ENCODE measurements around the gene TPO. TPM values are rescaled to one million over a fixed set of nuclear protein-coding genes. Genes with fewer than 3 reads are reported as not detected.
"Not testable (repeated sequence)": the region's sequence is repeated elsewhere in the genome, so short reads cannot be mapped to it uniquely, and the experiment has no call there.

The TPO gene
- total RNA-seq, 1 experiment from 2014 or later = not detected

- H3K9me3 ChIP-seq (replicated peaks) = no peaks in the 10 kb centered on the region
- DNase-seq (ENCODE audit: low read depth in 1 of 2, low spot score in 2 of 2) = no peak
- peaks cover 8% of the 10 kb centered on the region; the same call in 1 of the 2 replicates for H3K27me3 ChIP-seq (replicated peaks)
- H3K4me3 ChIP-seq = no peak overlapping the region
- H3K4me1 ChIP-seq (replicated peaks) = 0 out of 2 replicates have a peak, but pooled peaks cover 2% of the 10 kb centered on the region
- H3K27ac ChIP-seq = no peak overlapping the region
- no peaks in the 10 kb centered on the region for H3K36me3 ChIP-seq
Observed at GRCh38 chr2:1393321-1393720, 19.9 kb upstream of the TPO start.

- Histone ChIP-seq H3K27me3 (replicated peaks) (peaks cover 8% of the 10 kb centered on the region; the same call in 1 of the 2 replicates), H3K36me3 (no peaks in the 10 kb centered on the region), H3K4me1 (replicated peaks) (no peaks in the 10 kb centered on the region), H3K9me3 (replicated peaks) (no peaks in the 10 kb centered on the region), H3K4me3 (no peak overlapping the region), H3K27ac (no peak overlapping the region)
- DNase-seq (ENCODE audit: low read depth in 1 of 2, low spot score in 2 of 2) = no peak
Observed at GRCh38 chr2:1394709-1395408, 18.4 kb upstream of the TPO start.

GRCh38 chr2:1397350-1397749 lies 15.9 kb upstream of the TPO start:
- peaks cover 8% of the 10 kb centered on the region; the same call in 1 of the 2 replicates for H3K27me3 ChIP-seq (replicated peaks)
- H3K4me1 ChIP-seq (replicated peaks) = no peaks in the 10 kb centered on the region
- DNase-seq (ENCODE audit: low read depth in 1 of 2, low spot score in 2 of 2) = no peak
- no peaks in the 10 kb centered on the region for H3K9me3 ChIP-seq (replicated peaks)
- no peak overlapping the region for H3K27ac ChIP-seq
- H3K36me3 ChIP-seq = no peaks in the 10 kb centered on the region
- H3K4me3 ChIP-seq = no peak overlapping the region

GRCh38 chr2:1398191-1398590 lies 15.1 kb upstream of the TPO start:
- Histone ChIP-seq H3K4me3 (no peak overlapping the region), H3K36me3 (no peaks in the 10 kb centered on the region), H3K27ac (no peak overlapping the region), H3K9me3 (replicated peaks) (no peaks in the 10 kb centered on the region), H3K27me3 (replicated peaks) (peaks cover 8% of the 10 kb centered on the region; the same call in 1 of the 2 replicates), H3K4me1 (replicated peaks) (no peaks in the 10 kb centered on the region)
- no peak for DNase-seq (ENCODE audit: low read depth in 1 of 2, low spot score in 2 of 2)

- DNase-seq (ENCODE audit: low read depth in 1 of 2, low spot score in 2 of 2) = no peak
- H3K36me3 ChIP-seq = no peaks in the 10 kb centered on the region
Observed at GRCh38 chr2:1400943-1401735, 12.1 kb upstream of the TPO start.

GRCh38 chr2:1402064-1402463 lies 11.2 kb upstream of the TPO start:
- H3K36me3 ChIP-seq = no peaks in the 10 kb centered on the region
- no peak overlapping the region for H3K27ac ChIP-seq
- DNase-seq (ENCODE audit: low read depth in 1 of 2, low spot score in 2 of 2) = no peak
- H3K27me3 ChIP-seq (replicated peaks) = peaks cover 5% of the 10 kb centered on the region
- H3K9me3 ChIP-seq (replicated peaks) = no peaks in the 10 kb centered on the region
- H3K4me3 ChIP-seq = no peak overlapping the region
- H3K4me1 ChIP-seq (replicated peaks) = no peaks in the 10 kb centered on the region

More at GRCh38 chr2:1400943-1401735, 12.1 kb upstream of the TPO start:
- no peaks in the 10 kb centered on the region for H3K9me3 ChIP-seq (replicated peaks)
- no peak overlapping the region for H3K27ac ChIP-seq
- peaks cover 8% of the 10 kb centered on the region for H3K27me3 ChIP-seq (replicated peaks)
- no peak overlapping the region for H3K4me3 ChIP-seq
- no peaks in the 10 kb centered on the region for H3K4me1 ChIP-seq (replicated peaks)

GRCh38 chr2:1403565-1403964 lies 9.7 kb upstream of the TPO start:
- Histone ChIP-seq H3K36me3 (no peaks in the 10 kb centered on the region), H3K9me3 (replicated peaks) (no peaks in the 10 kb centered on the region), H3K4me1 (replicated peaks) (no peaks in the 10 kb centered on the region), H3K4me3 (no peak overlapping the region), H3K27me3 (replicated peaks) (no peaks in the 10 kb centered on the region; the same call in none of the 2 replicates), H3K27ac (no peak overlapping the region)
- DNase-seq (ENCODE audit: low read depth in 1 of 2, low spot score in 2 of 2) = no peak

- H3K4me1 ChIP-seq (replicated peaks) = no peaks in the 10 kb centered on the region
- DNase-seq (ENCODE audit: low read depth in 1 of 2, low spot score in 2 of 2) = no peak
- H3K4me3 ChIP-seq = no peak overlapping the region
- H3K27me3 ChIP-seq (replicated peaks) = no peaks in the 10 kb centered on the region; the same call in none of the 2 replicates
- no peaks in the 10 kb centered on the region for H3K36me3 ChIP-seq
- no peaks in the 10 kb centered on the region for H3K9me3 ChIP-seq (replicated peaks)
- H3K27ac ChIP-seq = no peak overlapping the region
Observed at GRCh38 chr2:1405124-1405523, 8.1 kb upstream of the TPO start.

- Histone ChIP-seq H3K27ac (no peak overlapping the region), H3K27me3 (replicated peaks) (no peaks in the 10 kb centered on the region; the same call in none of the 2 replicates), H3K4me3 (no peak overlapping the region), H3K9me3 (replicated peaks) (no peaks in the 10 kb centered on the region), H3K4me1 (replicated peaks) (no peaks in the 10 kb centered on the region), H3K36me3 (no peaks in the 10 kb centered on the region)
- no peak for DNase-seq (ENCODE audit: low read depth in 1 of 2, low spot score in 2 of 2)
Observed at GRCh38 chr2:1405967-1406366, 7.3 kb upstream of the TPO start.

- H3K27ac ChIP-seq = no peak overlapping the region
- no peak for DNase-seq (ENCODE audit: low read depth in 1 of 2, low spot score in 2 of 2)
- no peaks in the 10 kb centered on the region for H3K9me3 ChIP-seq (replicated peaks)
- H3K4me3 ChIP-seq = no peak overlapping the region
- no peaks in the 10 kb centered on the region; the same call in none of the 2 replicates for H3K27me3 ChIP-seq (replicated peaks)
- no peaks in the 10 kb centered on the region for H3K4me1 ChIP-seq (replicated peaks)
- no peaks in the 10 kb centered on the region for H3K36me3 ChIP-seq
Observed at GRCh38 chr2:1406434-1406833, 6.8 kb upstream of the TPO start.

GRCh38 chr2:1407950-1408675 lies 5.2 kb upstream of the TPO start:
- no peak overlapping the region for H3K4me3 ChIP-seq
- no peaks in the 10 kb centered on the region for H3K4me1 ChIP-seq (replicated peaks)

GRCh38 chr2:1414121-1414520 lies 858 bp downstream of the TPO start:
- no peak overlapping the region for H3K4me3 ChIP-seq

More at GRCh38 chr2:1407950-1408675, 5.2 kb upstream of the TPO start:
- H3K9me3 ChIP-seq (replicated peaks) = no peaks in the 10 kb centered on the region
- no peaks in the 10 kb centered on the region; the same call in none of the 2 replicates for H3K27me3 ChIP-seq (replicated peaks)
- no peak overlapping the region for H3K27ac ChIP-seq
- no peaks in the 10 kb centered on the region for H3K36me3 ChIP-seq
- DNase-seq (ENCODE audit: low read depth in 1 of 2, low spot score in 2 of 2) = no peak

GRCh38 chr2:1414901-1415300 lies 1.6 kb downstream of the TPO start:
- H3K27me3 ChIP-seq (replicated peaks); H3K27ac ChIP-seq: not testable (repeated sequence)

More at GRCh38 chr2:1414121-1414520, 858 bp downstream of the TPO start:
- no peak overlapping the region for H3K27ac ChIP-seq
- no peaks in the 10 kb centered on the region for H3K27me3 ChIP-seq (replicated peaks)
- no peaks in the 10 kb centered on the region for H3K4me1 ChIP-seq (replicated peaks)
- no peak for DNase-seq (ENCODE audit: low read depth in 1 of 2, low spot score in 2 of 2)
- H3K36me3 ChIP-seq = no peaks in the 10 kb centered on the region
- 0 out of 2 replicates have a peak, but pooled peaks cover 4% of the 10 kb centered on the region for H3K9me3 ChIP-seq (replicated peaks)

More at GRCh38 chr2:1414901-1415300, 1.6 kb downstream of the TPO start:
- not testable (repeated sequence) for H3K4me1 ChIP-seq (replicated peaks); DNase-seq (ENCODE audit: low read depth in 1 of 2, low spot score in 2 of 2); H3K9me3 ChIP-seq (replicated peaks); H3K4me3 ChIP-seq; H3K36me3 ChIP-seq

Measured in SJSA1 (cell line).